OCI-LY1 (cell line): Measurements from ENCODE around the gene PDSS1.

Source experiments
- CTCF ChIP-seq: fragments of 200-600 bp; sonication (generic), shearing (Covaris generic); IDR thresholded peaks from 2 replicates; pipeline ENCODE4 v1.5.1; 2017; ENCODE audit warnings: mild to moderate bottlenecking, antibody characterized with exemption, low read length, moderate library complexity, mixed read lengths
- EZH2 ChIP-seq: fragments of 200-600 bp; sonication (generic), shearing (Covaris generic); IDR thresholded peaks from 2 replicates; pipeline ENCODE4 v1.8.0; 2017; ENCODE audit warnings: borderline replicate concordance, mixed run types, mild to moderate bottlenecking, antibody characterized with exemption, low read length, moderate library complexity, mixed read lengths

GRCh38 chr10:26675873-26676257 lies 21.6 kb upstream of the PDSS1 start:
- TF ChIP-seq CTCF (no peak), EZH2 (no peak)
